Gastroesophageal sphincter (tissue), 4 donors: Measurements from ENCODE around the gene SH3TC2. TPM values are rescaled to one million over a fixed set of nuclear protein-coding genes. Genes with fewer than 3 reads are reported as not detected.

Experiments used
- ATAC-seq: fragments of 150-250 bp; one replicate; pipeline ENCODE4 v1.9.1; 2016; ENCODE audit warnings: mild to moderate bottlenecking, moderate library complexity
- H3K27ac ChIP-seq, 4 donors: fragments of 200-600 bp; sonication (generic) in 3 of 4; 1 replicate in 3 of 4; 2 replicates in 1 of 4; pipeline ENCODE4 v1.5.1; 2016 to 2019
- H3K27me3 ChIP-seq: fragments of 200-600 bp; sonication (generic); one replicate; pipeline ENCODE4 v1.5.1; 2019
- H3K36me3 ChIP-seq, 2 donors: fragments of 200-600 bp; sonication (generic); one replicate each; pipeline ENCODE4 v1.5.1; 2019; ENCODE audit warnings: control low read depth in 1 of 2
- H3K4me1 ChIP-seq, 3 donors: fragments of 200-600 bp; sonication (generic); 1 replicate in 2 of 3; 2 replicates in 1 of 3; pipeline ENCODE4 v1.5.1; 2016 to 2019; ENCODE audit warnings: control low read depth in 2 of 3
- H3K4me3 ChIP-seq, 2 donors: fragments of 200-600 bp; sonication (generic); one replicate each; pipeline ENCODE4 v1.5.1; 2019; ENCODE audit warnings: mild to moderate bottlenecking in 1 of 2, moderate library complexity in 1 of 2
- H3K9me3 ChIP-seq, 3 donors: fragments of 200-600 bp; sonication (generic); one replicate each; pipeline ENCODE4 v1.5.1; 2017 to 2019; ENCODE audit warnings: control low read depth in 2 of 3
- CTCF ChIP-seq, 4 experiments: fragments of 200-600 bp in 2 of 4; fragments of 450-650 bp in 2 of 4; sonication (generic) in 1 of 4; IDR thresholded peaks; one replicate each; pipeline ENCODE4 v1.5.1; 2017 to 2019; ENCODE audit warnings: antibody characterized with exemption in 4 of 4, mild to moderate bottlenecking in 2 of 4, moderate library complexity in 2 of 4
- EP300 ChIP-seq: sonication (generic); formaldehyde crosslinking; IDR thresholded peaks from one replicate; pipeline ENCODE4 v1.6.1; 2017; ENCODE audit warnings: antibody characterized with exemption, mild to moderate bottlenecking
- POLR2A ChIP-seq, 2 donors: fragments of 450-650 bp; IDR thresholded peaks; one replicate each; pipeline ENCODE4 v1.6.1; 2017; ENCODE audit warnings: antibody characterized with exemption in 2 of 2, mild to moderate bottlenecking in 2 of 2, moderate library complexity in 1 of 2
- POLR2AphosphoS5 ChIP-seq: sonication (generic); formaldehyde crosslinking; IDR thresholded peaks from one replicate; pipeline ENCODE4 v1.6.1; 2017; ENCODE audit warnings: antibody characterized with exemption
- WGBS, 2 donors: methylation state at CpG; one replicate each; pipeline ENCODE4 v1.1.5; 2018; ENCODE audit warnings: low coverage in 1 of 2; 5-methylcytosine and 5-hydroxymethylcytosine counted together
- total RNA-seq, 4 donors: library from RNA; depleted of rRNA; stranded (reverse); fragments of >200 nt; gene quantifications; one replicate each; pipeline ENCODE4 v1.1.0, GENCODE V29; 2016

Gene SH3TC2
- total RNA-seq, 4 donors from 2014 or later: 2.3 to 5.0 (median 3.5) TPM

GRCh38 chr5:149013796-149014195, 49.1 kb downstream of the SH3TC2 start:
- Histone ChIP-seq H3K4me3 (no peak overlapping the region), H3K9me3 (no peaks in the 10 kb centered on the region), H3K4me1 (peaks cover 0 to 5% (median 0%) of the 10 kb centered on the region in 3 donors), H3K36me3 (no peaks in the 10 kb centered on the region), H3K27ac (no peak overlapping the region), H3K27me3 (no peaks in the 10 kb centered on the region)
- 64 to 78% methylated on average over 2 of the region's 2 CpGs for WGBS, 2 donors
- no peak for TF ChIP-seq POLR2A (IDR thresholded peaks at IDR 0.05)
- no peak for TF ChIP-seq EP300
- TF ChIP-seq CTCF (IDR thresholded peaks at IDR 0.05): no peak
- no peak for TF ChIP-seq POLR2AphosphoS5
- ATAC-seq: no peak

GRCh38 chr5:149012350-149012749, 50.5 kb downstream of the SH3TC2 start:
- Histone ChIP-seq H3K36me3 (no peaks in the 10 kb centered on the region), H3K4me3 (no peak overlapping the region), H3K27ac (no peak overlapping the region), H3K9me3 (no peaks in the 10 kb centered on the region), H3K4me1 (no peaks in the 10 kb centered on the region), H3K27me3 (no peaks in the 10 kb centered on the region)
- no peak for ATAC-seq
- TF ChIP-seq EP300: no peak
- no peak for TF ChIP-seq POLR2A (IDR thresholded peaks at IDR 0.05)
- no peak for TF ChIP-seq POLR2AphosphoS5
- no peak for TF ChIP-seq CTCF (IDR thresholded peaks at IDR 0.05)
- 70% methylated on average over 1 of the region's 5 CpGs; no CpG with 5 or more reads in 1 of the 2 donors for WGBS, 2 donors

GRCh38 chr5:149011728-149012127, 51.1 kb downstream of the SH3TC2 start:
- H3K27me3 ChIP-seq: no peaks in the 10 kb centered on the region
- H3K9me3 ChIP-seq: no peaks in the 10 kb centered on the region
- H3K27ac ChIP-seq: no peak overlapping the region
- H3K36me3 ChIP-seq: no peaks in the 10 kb centered on the region
- TF ChIP-seq CTCF (IDR thresholded peaks at IDR 0.05) (no peak), POLR2AphosphoS5 (no peak), POLR2A (IDR thresholded peaks at IDR 0.05) (no peak), EP300 (no peak)
- no peak for ATAC-seq
- H3K4me3 ChIP-seq: no peak overlapping the region
- WGBS, 2 donors: 96% methylated on average over 2 of the region's 2 CpGs
- H3K4me1 ChIP-seq: no peaks in the 10 kb centered on the region

- no peaks in the 10 kb centered on the region for H3K27me3 ChIP-seq
- ATAC-seq: no peak
- H3K4me3 ChIP-seq: no peak overlapping the region
- H3K36me3 ChIP-seq: no peaks in the 10 kb centered on the region
- 80 to 94% methylated on average over 2 to 3 of the region's 3 CpGs for WGBS, 2 donors
- TF ChIP-seq EP300 (no peak), POLR2AphosphoS5 (no peak), POLR2A (IDR thresholded peaks at IDR 0.05) (no peak), CTCF (IDR thresholded peaks at IDR 0.05) (no peak)
- H3K27ac ChIP-seq: no peak overlapping the region
- H3K4me1 ChIP-seq: no peaks in the 10 kb centered on the region
- no peaks in the 10 kb centered on the region for H3K9me3 ChIP-seq
These were observed 51.8 kb downstream of the SH3TC2 start for GRCh38 chr5:149011084-149011483.

GRCh38 chr5:149007174-149007573, 55.7 kb downstream of the SH3TC2 start:
- H3K36me3 ChIP-seq: no peaks in the 10 kb centered on the region
- no peak overlapping the region for H3K4me3 ChIP-seq
- TF ChIP-seq EP300: no peak
- no peak for TF ChIP-seq CTCF (IDR thresholded peaks at IDR 0.05)
- peaks cover 0 to 5% (median 0%) of the 10 kb centered on the region in 3 donors for H3K4me1 ChIP-seq
- no peak for ATAC-seq
- no peak overlapping the region for H3K27ac ChIP-seq
- H3K9me3 ChIP-seq: no peaks in the 10 kb centered on the region
- no peaks in the 10 kb centered on the region for H3K27me3 ChIP-seq
